PC-9 (cell line): Measurements from ENCODE around the gene POLD1.

ENCODE experiments used
- EZH2 ChIP-seq: fragments of 200-600 bp; sonication (generic); IDR thresholded peaks from 2 replicates; pipeline ENCODE4 v1.8.0; 2017; ENCODE audit warnings: antibody characterized with exemption, low read depth
- TF ChIP-seq, protein P1 (sequence below): fragments of 200-600 bp; sonication (generic); conservative IDR thresholded peaks from 2 replicates; pipeline ENCODE4 v1.6.1; 2017; ENCODE audit warnings: mixed run types, antibody characterized with exemption, mild to moderate bottlenecking, moderate library complexity

DNA sequence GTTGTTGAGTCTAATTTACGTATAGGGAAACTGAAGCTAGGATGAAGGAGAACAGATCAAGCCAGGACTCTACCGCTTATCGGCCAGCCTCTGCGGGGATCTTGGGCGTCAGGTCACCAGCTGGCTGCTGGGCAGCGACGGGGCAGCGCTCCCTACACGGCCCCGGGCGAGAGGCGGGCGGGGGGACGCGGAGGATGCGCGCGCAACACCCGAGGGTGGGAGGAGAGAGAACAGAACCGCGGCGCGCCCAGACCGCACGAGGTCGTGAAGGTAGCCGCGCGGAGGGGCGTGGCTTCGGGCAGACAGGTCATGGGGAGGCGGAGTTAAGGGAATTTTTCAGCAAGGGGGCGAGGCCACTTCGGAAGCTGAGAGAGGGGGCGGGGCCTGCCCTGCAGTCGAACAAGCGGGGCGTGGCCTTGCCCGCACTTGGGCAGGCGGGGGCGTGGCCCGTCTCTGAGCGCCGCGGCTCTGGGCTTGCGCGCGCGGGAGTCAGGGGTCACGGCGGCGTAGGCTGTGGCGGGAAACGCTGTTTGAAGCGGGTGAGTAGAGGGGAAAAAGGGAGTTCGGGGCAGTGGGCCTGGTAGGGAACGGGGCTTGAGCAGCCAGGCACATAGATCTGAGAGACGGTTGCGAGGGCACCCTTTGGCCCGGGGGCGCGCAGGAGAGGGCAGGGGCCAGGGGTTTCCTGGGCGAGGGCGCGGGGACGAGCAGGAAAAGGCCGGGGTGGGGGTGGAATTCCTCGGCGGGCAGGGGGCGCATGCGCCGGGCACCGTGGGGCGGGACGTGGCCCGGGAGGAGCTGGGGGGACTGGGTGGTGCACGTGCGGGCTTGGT lies at the start of gene POLD1:
- TF ChIP-seq EZH2: no peak
- TF ChIP-seq, protein P1, sequence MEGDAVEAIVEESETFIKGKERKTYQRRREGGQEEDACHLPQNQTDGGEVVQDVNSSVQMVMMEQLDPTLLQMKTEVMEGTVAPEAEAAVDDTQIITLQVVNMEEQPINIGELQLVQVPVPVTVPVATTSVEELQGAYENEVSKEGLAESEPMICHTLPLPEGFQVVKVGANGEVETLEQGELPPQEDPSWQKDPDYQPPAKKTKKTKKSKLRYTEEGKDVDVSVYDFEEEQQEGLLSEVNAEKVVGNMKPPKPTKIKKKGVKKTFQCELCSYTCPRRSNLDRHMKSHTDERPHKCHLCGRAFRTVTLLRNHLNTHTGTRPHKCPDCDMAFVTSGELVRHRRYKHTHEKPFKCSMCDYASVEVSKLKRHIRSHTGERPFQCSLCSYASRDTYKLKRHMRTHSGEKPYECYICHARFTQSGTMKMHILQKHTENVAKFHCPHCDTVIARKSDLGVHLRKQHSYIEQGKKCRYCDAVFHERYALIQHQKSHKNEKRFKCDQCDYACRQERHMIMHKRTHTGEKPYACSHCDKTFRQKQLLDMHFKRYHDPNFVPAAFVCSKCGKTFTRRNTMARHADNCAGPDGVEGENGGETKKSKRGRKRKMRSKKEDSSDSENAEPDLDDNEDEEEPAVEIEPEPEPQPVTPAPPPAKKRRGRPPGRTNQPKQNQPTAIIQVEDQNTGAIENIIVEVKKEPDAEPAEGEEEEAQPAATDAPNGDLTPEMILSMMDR: no peak
